NB4 (cell line): ENCODE data around the gene TCTN1.

Experiments
- CTCF ChIP-seq: IDR thresholded peaks from one replicate; pipeline ENCODE4 v1.5.1; 2012; ENCODE audit warnings: low read depth, low read length
- MYC ChIP-seq: IDR thresholded peaks from 2 replicates; pipeline ENCODE4 v1.6.1; 2011; ENCODE audit warnings: low read depth, low read length
- POLR2A ChIP-seq: IDR thresholded peaks from 2 replicates; pipeline ENCODE4 v1.6.1; 2011; ENCODE audit warnings: mild to moderate bottlenecking; ENCODE audit not compliant: insufficient read length; ENCODE audit errors: extremely low read depth

DNA sequence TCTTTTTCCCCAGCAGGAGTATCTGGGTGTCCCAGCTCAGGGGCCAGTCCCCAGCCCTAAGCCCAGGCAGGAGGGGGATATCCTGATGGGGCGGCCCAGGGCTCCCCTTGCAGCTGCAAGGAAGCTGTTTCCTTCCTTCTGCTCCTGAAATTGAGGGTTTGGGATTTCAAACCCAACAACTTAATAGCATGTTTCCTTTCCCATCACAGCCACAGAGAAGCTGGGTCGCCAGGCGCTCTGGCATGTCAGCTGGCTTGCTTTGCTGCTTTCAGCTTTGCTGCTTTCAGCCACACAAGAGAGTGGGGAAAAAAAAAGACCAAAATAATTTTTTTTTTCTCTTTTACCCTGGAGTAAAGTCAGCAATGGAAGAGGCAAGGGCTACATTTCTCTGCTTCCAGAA lies 44.9 kb downstream of the TCTN1 start:
- TF ChIP-seq CTCF, result no peak
- no peak for TF ChIP-seq POLR2A
- TF ChIP-seq MYC, result no peak
